A673 (cell line): ENCODE results near the gene BTF3L4. TPM values are rescaled to one million over a fixed set of nuclear protein-coding genes. Genes with fewer than 3 reads are reported as not detected.

ENCODE experiments used
- Bru-seq: library from RNA; stranded (reverse); fragments of 400-500 nt; gene quantifications from one replicate; lab custom pipeline; 2021; lab: Mats Ljungman, UMichigan
- BruChase-seq, 2 experiments: library from RNA; stranded (reverse); fragments of 400-500 nt; gene quantifications; one replicate each; lab custom pipeline; 2021; lab: Mats Ljungman, UMichigan
- BruUV-seq: library from RNA; stranded (reverse); fragments of 400-500 nt; replicated peaks from 2 replicates; lab custom pipeline; 2021; lab: Mats Ljungman, UMichigan
- CTCF ChIA-PET: fragments of 300-600 bp; sonication (Branson Sonifier 250); formaldehyde crosslinking; loops from one replicate; lab custom pipeline; 2022; ENCODE audit warnings: antibody characterized with exemption; lab: Charles Lee
- POLR2A ChIA-PET: fragments of 300-600 bp; sonication (Branson Sonifier 250); formaldehyde crosslinking; loops from one replicate; lab custom pipeline; 2022; ENCODE audit warnings: antibody characterized with exemption; ENCODE audit not compliant: low non-redundant PET; lab: Charles Lee
- DNase-seq: peaks from one replicate; pipeline ENCODE4 v3.0.0-alpha.2; 2015; ENCODE audit warnings: low spot score
- H3K27ac ChIP-seq: fragments of 200-600 bp; sonication (generic); 2 replicates; pipeline ENCODE4 v1.5.1; 2016; ENCODE audit warnings: mixed run types, low read depth, mild to moderate bottlenecking, mixed read lengths, antibody characterized with exemption, low read length; ENCODE audit not compliant: poor library complexity, severe bottlenecking
- H3K27me3 ChIP-seq: fragments of 200-600 bp; sonication (generic); replicated peaks from 2 replicates; pipeline ENCODE4 v1.6.1; 2017; ENCODE audit warnings: mixed run types, low read depth, mild to moderate bottlenecking, mixed read lengths, antibody characterized with exemption, low read length; ENCODE audit not compliant: insufficient read depth, poor library complexity
- H3K36me3 ChIP-seq: fragments of 200-600 bp; sonication (generic); 2 replicates; pipeline ENCODE4 v1.6.1; 2016; ENCODE audit warnings: mixed run types, mild to moderate bottlenecking, mixed read lengths, antibody characterized with exemption, low read length; ENCODE audit not compliant: insufficient read depth, poor library complexity, severe bottlenecking
- H3K4me1 ChIP-seq: fragments of 200-600 bp; sonication (generic); 2 replicates; pipeline ENCODE4 v1.6.1; 2017; ENCODE audit warnings: mixed run types, mild to moderate bottlenecking, mixed read lengths, antibody characterized with exemption, low read length; ENCODE audit not compliant: insufficient read depth, poor library complexity, severe bottlenecking
- H3K4me3 ChIP-seq: fragments of 200-600 bp; sonication (generic); 2 replicates; pipeline ENCODE4 v1.5.1; 2016; ENCODE audit warnings: low read depth, mixed run types, mild to moderate bottlenecking, mixed read lengths, low read length; ENCODE audit not compliant: poor library complexity, severe bottlenecking
- H3K9me3 ChIP-seq: fragments of 200-600 bp; sonication (generic); 2 replicates; pipeline ENCODE4 v1.6.1; 2016; ENCODE audit warnings: mixed run types, low read depth, mild to moderate bottlenecking, mixed read lengths, antibody characterized with exemption, low read length; ENCODE audit not compliant: poor library complexity, severe bottlenecking
- CTCF ChIP-seq: fragments of 300-800, 200-600 bp; sonication (generic); conservative IDR thresholded peaks from 2 replicates; pipeline ENCODE4 v1.5.1; 2017; ENCODE audit warnings: low read depth, mild to moderate bottlenecking, antibody characterized with exemption, low read length, moderate library complexity, mixed read lengths
- EZH2 ChIP-seq: fragments of 200-600 bp; sonication (generic); IDR thresholded peaks from 2 replicates; pipeline ENCODE4 v1.6.1; 2017; ENCODE audit warnings: borderline replicate concordance, low read depth, mild to moderate bottlenecking, mixed read lengths, antibody characterized with exemption, low read length; ENCODE audit not compliant: poor library complexity, severe bottlenecking
- intact Hi-C: fragments of 100-400 bp; cut with micrococcal nuclease; formaldehyde crosslinking; loops from one replicate; pipeline ENCODE4 v1.10.0; 2022; ENCODE audit not compliant: unreplicated experiment
- long read RNA-seq: library from polyadenylated mRNA; stranded (forward); transcript quantifications from one replicate; pipeline ENCODE4 v2.0.0, GENCODE V29; 2022
- total RNA-seq: library from RNA; stranded (reverse); gene quantifications from 2 replicates; pipeline ENCODE4 v1.2.3, GENCODE V29; 2021

BTF3L4 gene
- total RNA-seq: 84.4 and 87.0 TPM in 2 replicates
- Bru-seq, nascent RNA: percentile 94 among the genes with signal in this experiment
- percentile 94 among the genes with signal in this experiment for BruChase-seq, experiment 1, labeled RNA remaining after a 2-hour chase
- BruChase-seq, experiment 2, labeled RNA remaining after a 6-hour chase: percentile 94 among the genes with signal in this experiment
- long read RNA-seq, full-length matches to known transcripts: 257 of 272 reads
- long read RNA-seq, partial matches to known transcripts: 2 of 272 reads
- long read RNA-seq, other reads (novel, unspliced or antisense): 13 of 272 reads

GRCh38 chr1:52056163-52056936, at the start of gene BTF3L4:
TSS of gene BTF3L4 (plus strand) at chr1:52056295. CDS start at chr1:52059848, 3,553 bp downstream.
- no TSS peak for BruUV-seq
- Histone ChIP-seq H3K27me3 (no peaks in the 10 kb centered on the region), H3K27ac (peak within 1 kb of the TSS; percentile 92), H3K9me3 (no peaks in the 10 kb centered on the region), H3K36me3 (peaks cover 18% of the 10 kb centered on the region), H3K4me1 (peaks cover 30% of the 10 kb centered on the region), H3K4me3 (peak within 1 kb of the TSS; percentile 80)
- TF ChIP-seq EZH2 (no peak), CTCF (no peak)
- intact Hi-C loops: no loop called here
- ChIA-PET CTCF (interaction anchor here (0.8 to 1.3 kb wide), 2 partner anchors 160 to 312 kb away, joined by 3 read pairs; no protein-coding TSS in a partner anchor), POLR2A (interaction anchor here (0.5 to 0.7 kb wide), 4 partner anchors 15 to 729 kb away, joined by 3 to 10 read pairs (median 5); partner anchors contain the start of gene TUT4)
- peak; percentile 98 for DNase-seq

- no peaks in the 10 kb centered on the region for H3K9me3 ChIP-seq
- H3K4me3 ChIP-seq: no peak overlapping the region
- no peak for TF ChIP-seq EZH2
- no peak for TF ChIP-seq CTCF
- no peak overlapping the region for H3K27ac ChIP-seq
- intact Hi-C loops: no loop called here
- DNase-seq: no peak
- no peaks in the 10 kb centered on the region for H3K36me3 ChIP-seq
- no TSS peak for BruUV-seq
- POLR2A ChIA-PET: no interaction called here
- CTCF ChIA-PET: no interaction called here
- H3K4me1 ChIP-seq: peaks cover 19% of the 10 kb centered on the region
- no peaks in the 10 kb centered on the region for H3K27me3 ChIP-seq
Measured at GRCh38 chr1:52007215-52008002, 48.7 kb upstream of the BTF3L4 start.
